ENCODE measurements around the gene KCND1. TPM values are rescaled to one million over a fixed set of nuclear protein-coding genes. Genes with fewer than 3 reads are reported as not detected.
"Not testable (repeated sequence)": the region's sequence is repeated elsewhere in the genome, so short reads cannot be mapped to it uniquely, and the experiment has no call there.

The KCND1 gene
- total RNA-seq, result 1 to 10 TPM; 2.0 to 6.3 TPM
- long read RNA-seq, donor 1, full-length matches to known transcripts, result 2 of 3 reads
- long read RNA-seq, donor 1, partial matches to known transcripts, result 1 of 3 reads
- long read RNA-seq, donor 1, other reads (novel, unspliced or antisense), result 0 of 3 reads
- long read RNA-seq, donor 2, full-length matches to known transcripts, result 1 of 1 reads
- long read RNA-seq, donor 2, partial matches to known transcripts, result 0 of 1 reads
- long read RNA-seq, donor 2, other reads (novel, unspliced or antisense), result 0 of 1 reads

- intact Hi-C loops (cut with DNase I), result loop anchor here in 1 of 2 donors (10.0 kb wide), 1 partner anchor 57 kb away; the partner anchor contains the start of genes PIM2 and SLC35A2
- no peak for DNase-seq (ENCODE audit: low spot score)
Measured at GRCh38 chrX:48971249-48972219, at the start of gene KCND1. Gene KCND1, minus strand, starts transcription at chrX:48971844. Its CDS starts 1,573 bp downstream, at chrX:48970271.

DNA sequence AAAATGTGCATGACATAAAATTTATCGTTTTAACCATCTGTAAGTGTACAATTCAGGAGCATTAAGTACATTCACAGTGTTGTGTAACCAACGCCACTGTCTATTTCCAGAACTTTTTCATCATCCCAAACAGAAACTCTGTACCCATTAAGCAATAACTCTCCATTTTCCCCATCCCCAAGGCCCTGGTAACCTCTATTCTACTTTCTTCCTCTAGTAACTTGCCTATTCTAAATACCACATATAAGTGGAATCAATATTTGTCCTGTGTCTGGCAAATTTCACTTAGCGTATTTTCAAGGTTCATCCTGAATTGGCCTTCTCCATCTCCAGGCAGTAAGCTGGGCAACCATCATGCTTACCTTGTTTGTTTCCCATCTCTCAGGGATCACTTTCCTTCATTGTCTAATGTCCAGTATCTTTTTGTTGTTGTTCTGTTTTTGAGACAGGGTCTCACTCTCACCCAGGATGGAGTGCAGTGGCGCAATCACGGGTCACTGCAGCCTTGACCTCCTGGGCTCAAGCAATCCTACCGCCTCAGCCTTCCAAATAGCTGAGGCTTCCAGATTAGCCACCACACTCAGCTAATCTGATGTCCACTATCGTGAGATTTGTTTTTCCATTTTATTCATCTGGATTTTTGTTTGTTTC lies 48.1 kb upstream of the KCND1 start:
- intact Hi-C loops (cut with DNase I), result no loop called here

GRCh38 chrX:49019050-49019449 lies 47.4 kb upstream of the KCND1 start:
- peak; percentile 18 for DNase-seq (ENCODE audit: low spot score)
- intact Hi-C loops (cut with DNase I), result no loop called here

More for the DNA sequence above, 48.1 kb upstream of the KCND1 start:
- peak; percentile 17 for DNase-seq (ENCODE audit: low spot score)

DNA sequence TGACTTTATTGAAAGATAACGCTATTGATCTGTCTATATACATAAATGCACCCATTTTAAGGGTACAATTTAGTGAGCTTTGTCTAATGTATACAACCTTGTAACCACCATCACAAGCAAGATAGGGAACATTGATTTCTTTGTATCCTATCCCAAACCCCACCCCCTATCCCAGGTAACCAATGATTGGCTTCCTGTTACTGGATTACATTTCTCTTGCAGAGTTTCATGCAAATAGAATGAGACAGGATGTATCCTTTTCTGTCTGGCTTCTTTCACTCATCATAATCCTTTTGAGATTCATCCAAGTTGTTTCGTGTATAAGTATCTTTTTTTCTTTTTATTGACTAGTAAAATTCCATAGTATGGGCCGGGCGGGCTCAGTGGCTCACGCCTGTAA lies 32.1 kb upstream of the KCND1 start:
- no peak for DNase-seq (ENCODE audit: low spot score)
- intact Hi-C loops (cut with DNase I), result no loop called here

GRCh38 chrX:49002091-49002935 lies 30.7 kb upstream of the KCND1 start, which contains the start of gene GRIPAP1:
Gene GRIPAP1, minus strand, starts transcription at chrX:49002264. Its CDS starts 35 bp downstream, at chrX:49002229.
- intact Hi-C loops (cut with DNase I), result no loop called here
- DNase-seq (ENCODE audit: low spot score), result peak; percentile 86

DNA sequence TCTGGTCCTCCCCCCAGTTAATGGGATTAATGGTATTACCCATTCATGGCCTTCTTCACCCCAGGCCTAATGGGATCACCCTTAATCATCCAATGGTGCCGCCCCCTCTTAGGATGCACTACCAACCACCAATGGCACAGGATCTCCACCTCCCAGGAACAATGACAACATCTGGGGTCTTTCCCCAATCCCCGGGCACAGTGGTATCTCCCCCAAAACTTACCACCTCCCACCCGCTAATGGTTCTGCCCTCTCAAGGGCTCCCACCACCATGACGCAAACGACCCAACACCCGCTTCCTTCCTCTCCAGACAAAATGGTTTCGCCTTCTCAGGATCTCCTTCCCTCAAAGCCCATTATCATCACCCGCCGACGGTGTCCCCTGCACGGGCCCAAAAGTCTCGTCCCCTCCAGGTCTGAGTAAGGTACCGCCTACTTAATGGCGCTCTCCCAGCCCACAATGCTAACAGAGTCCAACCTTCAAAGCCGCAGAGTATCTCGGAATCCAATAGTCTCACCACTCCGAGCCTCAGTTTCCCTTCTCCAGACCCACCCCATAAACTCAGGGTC lies 30.0 kb upstream of the KCND1 start:
- intact Hi-C loops (cut with DNase I), result no loop called here
- no peak for DNase-seq (ENCODE audit: low spot score)

- intact Hi-C loops (cut with DNase I), result no loop called here
- DNase-seq (ENCODE audit: low spot score), result no peak
Measured at GRCh38 chrX:49000636-49001035, 29.0 kb upstream of the KCND1 start.

DNA sequence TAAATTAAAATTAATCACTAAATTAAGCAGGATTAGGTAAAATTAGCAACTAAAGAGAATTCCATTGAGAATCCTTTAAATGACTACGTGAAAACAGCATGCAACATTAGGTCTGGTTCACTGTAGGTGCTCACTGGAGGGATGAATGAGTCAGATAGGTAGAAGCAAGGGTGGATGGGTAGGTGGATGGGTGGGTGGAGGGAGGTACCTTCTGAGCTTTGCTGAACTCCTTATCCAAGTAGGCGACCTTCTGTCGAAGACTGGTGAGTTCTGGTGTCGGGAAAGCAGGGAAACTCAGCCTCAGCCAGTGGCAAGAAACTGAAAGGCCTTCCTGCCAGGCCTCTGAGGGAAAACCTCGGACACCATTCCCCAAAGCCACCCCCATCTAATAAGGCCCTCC lies 27.4 kb upstream of the KCND1 start:
- DNase-seq (ENCODE audit: low spot score), result no peak
- intact Hi-C loops (cut with DNase I), result no loop called here

- intact Hi-C loops (cut with DNase I), result no loop called here
- DNase-seq (ENCODE audit: low spot score), result no peak
Measured at GRCh38 chrX:48998391-48998790, 26.7 kb upstream of the KCND1 start.

DNA sequence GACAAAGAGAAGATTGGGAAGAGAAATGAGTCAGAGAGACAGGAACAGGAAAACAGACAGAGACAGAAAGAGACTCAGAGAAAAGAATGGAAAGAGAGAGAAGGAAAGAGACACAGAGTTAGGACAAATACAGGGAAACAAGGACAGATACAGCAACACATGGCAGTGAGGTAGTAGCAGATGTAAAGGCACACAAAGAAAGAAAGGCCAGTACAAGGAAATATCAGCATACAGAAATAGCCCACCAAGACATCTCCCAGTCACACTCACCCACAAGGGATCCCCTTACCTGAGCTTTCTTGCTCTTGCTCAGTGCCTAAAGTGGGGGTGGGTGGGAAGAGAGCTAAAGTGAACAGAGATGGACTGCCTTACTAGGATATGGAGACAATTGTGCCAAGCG lies 26.2 kb upstream of the KCND1 start:
- no peak for DNase-seq (ENCODE audit: low spot score)
- intact Hi-C loops (cut with DNase I), result no loop called here

- DNase-seq (ENCODE audit: low spot score), result no peak
- intact Hi-C loops (cut with DNase I), result no loop called here
Measured at GRCh38 chrX:48997455-48997854, 25.8 kb upstream of the KCND1 start.

GRCh38 chrX:48996969-48997368 lies 25.3 kb upstream of the KCND1 start:
- intact Hi-C loops (cut with DNase I), result no loop called here
- no peak for DNase-seq (ENCODE audit: low spot score)

DNA sequence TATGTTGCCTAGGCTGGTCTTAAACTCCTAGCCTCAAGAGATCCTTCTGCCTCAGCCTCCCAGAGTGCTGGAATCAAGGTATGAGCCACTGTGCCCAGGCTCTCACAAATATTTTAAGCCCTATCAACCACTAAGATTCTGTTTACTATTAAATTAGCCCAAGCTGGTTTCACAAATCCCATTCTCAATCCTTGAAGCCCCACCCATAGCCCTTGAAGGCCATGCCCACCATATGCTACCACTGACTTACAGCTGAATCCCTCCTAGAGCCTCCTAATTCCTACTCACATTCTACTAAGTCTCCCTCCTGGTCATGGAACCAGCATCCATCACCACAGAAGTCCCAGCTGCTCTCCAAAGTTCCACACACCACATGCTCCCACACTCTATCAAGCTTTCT lies 20.7 kb upstream of the KCND1 start:
- no peak for DNase-seq (ENCODE audit: low spot score)
- intact Hi-C loops (cut with DNase I), result no loop called here

DNA sequence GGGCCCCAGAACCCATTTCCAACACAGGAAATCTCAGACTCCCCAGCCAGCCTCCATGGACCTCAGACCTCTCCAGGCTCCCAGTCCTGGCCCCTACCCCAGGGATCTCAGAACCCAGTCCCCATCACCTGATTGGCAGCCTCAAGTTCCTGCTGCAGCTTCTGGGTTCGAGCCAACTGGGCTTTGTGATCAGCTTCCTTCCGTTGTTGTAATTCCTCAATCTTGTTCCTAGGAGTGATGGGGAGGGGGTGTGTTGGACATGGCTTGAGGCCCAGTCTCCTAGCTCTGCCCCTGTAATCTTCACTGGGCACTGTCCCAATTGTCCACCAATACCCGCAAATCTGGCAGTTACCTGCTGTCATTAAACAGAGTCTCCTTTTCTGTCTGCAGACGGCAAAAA lies 17.8 kb upstream of the KCND1 start:
- intact Hi-C loops (cut with DNase I), result no loop called here
- DNase-seq (ENCODE audit: low spot score), result no peak

DNA sequence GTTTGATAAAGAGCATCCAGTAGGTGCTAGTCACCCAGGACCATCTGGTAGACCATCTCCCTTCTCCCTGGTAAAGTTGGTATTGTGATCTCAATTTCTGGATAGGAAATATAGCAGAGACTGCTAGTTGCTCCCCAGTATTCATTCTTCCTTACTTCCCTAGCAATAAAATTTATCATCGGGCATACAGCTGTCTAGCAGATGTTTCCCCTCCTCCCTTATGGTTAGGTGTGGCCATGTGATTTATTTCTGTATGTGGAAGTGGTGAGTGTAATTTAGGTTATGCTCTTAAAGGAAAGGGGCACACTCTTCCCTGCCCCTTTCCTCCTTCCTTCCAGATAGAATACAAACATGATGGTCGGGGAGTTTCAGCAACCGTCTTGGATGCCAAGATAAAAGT lies 12.3 kb upstream of the KCND1 start:
- intact Hi-C loops (cut with DNase I), result no loop called here
- no peak for DNase-seq (ENCODE audit: low spot score)

DNA sequence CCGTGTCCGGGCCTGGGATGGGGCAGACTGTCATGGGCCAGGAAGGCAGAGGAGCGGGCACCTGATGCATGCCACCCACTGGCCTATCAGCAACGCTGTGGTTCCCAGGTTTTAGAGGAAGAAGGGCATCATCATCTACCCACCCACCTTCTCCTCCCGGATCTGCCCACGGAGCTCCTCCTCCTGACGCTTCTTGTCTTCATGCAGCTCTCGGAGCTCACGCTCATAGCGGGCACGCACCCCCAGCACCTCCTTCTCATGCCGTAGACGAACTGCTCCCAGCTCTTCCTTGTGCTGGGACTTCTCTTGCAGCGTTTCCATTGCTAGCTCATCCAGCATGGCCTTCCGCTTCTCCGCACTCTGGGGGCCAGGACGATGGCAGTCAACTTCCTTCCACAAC lies 11.4 kb upstream of the KCND1 start:
- intact Hi-C loops (cut with DNase I), result no loop called here
- no peak for DNase-seq (ENCODE audit: low spot score)

GRCh38 chrX:48981178-48981577 lies 9.5 kb upstream of the KCND1 start:
- DNase-seq (ENCODE audit: low spot score), result no peak
- intact Hi-C loops (cut with DNase I), result no loop called here

DNA sequence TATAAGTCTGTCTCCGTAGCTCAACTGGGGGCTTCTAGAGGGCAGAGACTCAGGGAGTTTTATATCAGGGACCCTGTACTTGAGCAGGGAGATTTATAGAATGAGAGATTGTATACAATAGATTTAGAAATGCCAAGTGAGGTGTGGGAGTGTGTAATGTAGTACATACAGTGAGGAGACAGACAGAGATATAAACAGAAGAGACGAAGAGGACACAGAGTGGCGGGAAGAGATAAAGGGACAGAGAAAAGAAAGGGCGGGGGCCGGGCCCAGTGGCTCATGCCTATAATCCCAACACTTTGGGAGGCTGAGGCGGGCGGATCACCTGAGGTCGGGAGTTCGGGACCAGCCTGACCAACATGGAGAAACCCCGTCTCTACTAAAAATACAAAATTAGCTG lies 8.7 kb upstream of the KCND1 start:
- DNase-seq (ENCODE audit: low spot score); intact Hi-C loops (cut with DNase I): not testable (repeated sequence)

- intact Hi-C loops (cut with DNase I), result loop anchor here in 1 of 2 donors (10.0 kb wide), 1 partner anchor 63 kb away; the partner anchor contains the start of genes PIM2 and SLC35A2
- no peak for DNase-seq (ENCODE audit: low spot score)
Measured at GRCh38 chrX:48978226-48978625, 6.6 kb upstream of the KCND1 start.
